ENCODE results near the gene HES1.

Gene HES1

DNA sequence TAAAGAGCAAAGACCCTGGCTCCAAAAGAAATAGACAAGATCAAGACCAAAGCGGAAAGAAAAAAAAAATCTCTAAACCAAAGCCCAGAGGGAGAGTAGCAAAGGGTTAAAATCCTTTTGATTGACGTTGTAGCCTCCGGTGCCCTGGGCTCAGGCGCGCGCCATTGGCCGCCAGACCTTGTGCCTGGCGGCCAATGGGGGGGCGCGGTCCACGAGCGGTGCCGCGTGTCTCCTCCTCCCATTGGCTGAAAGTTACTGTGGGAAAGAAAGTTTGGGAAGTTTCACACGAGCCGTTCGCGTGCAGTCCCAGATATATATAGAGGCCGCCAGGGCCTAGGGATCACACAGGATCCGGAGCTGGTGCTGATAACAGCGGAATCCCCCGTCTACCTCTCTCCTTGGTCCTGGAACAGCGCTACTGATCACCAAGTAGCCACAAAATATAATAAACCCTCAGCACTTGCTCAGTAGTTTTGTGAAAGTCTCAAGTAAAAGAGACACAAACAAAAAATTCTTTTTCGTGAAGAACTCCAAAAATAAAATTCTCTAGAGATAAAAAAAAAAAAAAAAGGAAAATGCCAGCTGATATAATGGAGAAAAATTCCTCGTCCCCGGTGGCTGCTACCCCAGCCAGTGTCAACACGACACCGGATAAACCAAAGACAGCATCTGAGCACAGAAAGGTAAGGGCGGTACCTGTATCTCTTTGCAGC, at the start of gene HES1:
Gene HES1, plus strand, starts transcription at position 343 of the 713 bp plus-strand sequence. Its CDS starts 233 bp downstream, at position 576.
- no peaks in the 10 kb centered on the region for H3K36me3 ChIP-seq (ENCODE audit: control insufficient read depth, insufficient read depth, low read length)
- H3K9ac ChIP-seq = peak within 1 kb of the TSS; percentile 82
- H3K9me3 ChIP-seq (ENCODE audit: control insufficient read depth, low read length) = no peaks in the 10 kb centered on the region
- H2AFZ ChIP-seq = peak within 1 kb of the TSS; percentile 81
- H3K79me2 ChIP-seq = peaks cover 14% of the 10 kb centered on the region
- H3K27me3 ChIP-seq (ENCODE audit: control insufficient read depth, insufficient read depth, low read length) = no peaks in the 10 kb centered on the region
- no peak for TF ChIP-seq CTCF (IDR thresholded peaks at IDR 0.05)
- peaks cover 29% of the 10 kb centered on the region for H3K4me1 ChIP-seq
- peak within 1 kb of the TSS; percentile 99 for H3K27ac ChIP-seq
- peak within 1 kb of the TSS; percentile 99 for H3K4me3 ChIP-seq (ENCODE audit: low read depth, low read length)
- H3K4me2 ChIP-seq (ENCODE audit: low read length) = peak within 1 kb of the TSS; percentile 93

DNA sequence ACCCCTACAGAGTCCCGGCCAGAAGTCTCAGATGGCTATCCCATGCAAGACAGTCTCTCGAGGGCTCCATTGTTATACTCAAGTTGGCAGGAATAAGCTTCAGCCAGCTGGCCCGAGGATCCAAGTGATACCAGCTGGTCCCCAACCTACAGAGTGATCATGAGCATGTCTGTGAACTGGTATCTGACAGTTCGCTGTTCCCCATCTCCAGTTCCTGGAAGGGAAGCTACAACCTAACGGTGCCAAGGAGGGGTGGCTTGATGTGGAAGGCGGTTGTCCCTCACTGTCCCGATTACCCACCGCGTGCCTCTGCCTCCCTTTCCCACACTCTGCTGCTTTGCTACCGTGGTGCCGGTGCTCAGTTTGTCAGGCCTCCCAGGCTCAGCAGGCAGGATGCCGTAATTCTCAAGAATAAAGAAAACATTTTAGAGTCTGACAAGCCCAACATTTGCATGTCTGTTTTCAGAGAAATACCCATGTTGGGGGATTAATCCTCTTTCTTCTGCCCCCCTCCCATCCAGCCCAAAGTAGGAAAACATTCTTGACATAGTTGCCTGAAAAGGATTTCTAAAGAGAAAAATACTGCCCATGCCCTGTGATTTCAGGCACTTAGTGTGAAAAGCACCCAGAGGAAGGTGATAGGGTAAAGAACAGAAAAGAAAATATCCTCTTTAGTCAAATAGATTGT, 49.4 kb upstream of the HES1 start:
- Histone ChIP-seq H3K27me3 (ENCODE audit: control insufficient read depth, insufficient read depth, low read length) (no peaks in the 10 kb centered on the region), H2AFZ (no peak overlapping the region), H3K27ac (no peak overlapping the region), H3K36me3 (ENCODE audit: control insufficient read depth, insufficient read depth, low read length) (no peaks in the 10 kb centered on the region), H3K9ac (no peak overlapping the region), H3K79me2 (no peaks in the 10 kb centered on the region), H3K4me3 (ENCODE audit: low read depth, low read length) (no peak overlapping the region), H3K9me3 (ENCODE audit: control insufficient read depth, low read length) (no peaks in the 10 kb centered on the region), H3K4me1 (no peaks in the 10 kb centered on the region), H3K4me2 (ENCODE audit: low read length) (no peak overlapping the region)
- TF ChIP-seq CTCF (IDR thresholded peaks at IDR 0.05) = no peak

- no peak overlapping the region for H3K4me3 ChIP-seq (ENCODE audit: low read depth, low read length)
- no peaks in the 10 kb centered on the region for H3K4me1 ChIP-seq
- no peak overlapping the region for H3K4me2 ChIP-seq (ENCODE audit: low read length)
- TF ChIP-seq CTCF (IDR thresholded peaks at IDR 0.05) = no peak
- H3K9me3 ChIP-seq (ENCODE audit: control insufficient read depth, low read length) = no peaks in the 10 kb centered on the region
- H3K79me2 ChIP-seq = no peaks in the 10 kb centered on the region
- no peaks in the 10 kb centered on the region for H3K27me3 ChIP-seq (ENCODE audit: control insufficient read depth, insufficient read depth, low read length)
- no peaks in the 10 kb centered on the region for H3K36me3 ChIP-seq (ENCODE audit: control insufficient read depth, insufficient read depth, low read length)
- no peak overlapping the region for H3K27ac ChIP-seq
- H3K9ac ChIP-seq = no peak overlapping the region
- H2AFZ ChIP-seq = no peak overlapping the region
Observed at GRCh38 chr3:194087280-194087679, 48.7 kb upstream of the HES1 start.

DNA sequence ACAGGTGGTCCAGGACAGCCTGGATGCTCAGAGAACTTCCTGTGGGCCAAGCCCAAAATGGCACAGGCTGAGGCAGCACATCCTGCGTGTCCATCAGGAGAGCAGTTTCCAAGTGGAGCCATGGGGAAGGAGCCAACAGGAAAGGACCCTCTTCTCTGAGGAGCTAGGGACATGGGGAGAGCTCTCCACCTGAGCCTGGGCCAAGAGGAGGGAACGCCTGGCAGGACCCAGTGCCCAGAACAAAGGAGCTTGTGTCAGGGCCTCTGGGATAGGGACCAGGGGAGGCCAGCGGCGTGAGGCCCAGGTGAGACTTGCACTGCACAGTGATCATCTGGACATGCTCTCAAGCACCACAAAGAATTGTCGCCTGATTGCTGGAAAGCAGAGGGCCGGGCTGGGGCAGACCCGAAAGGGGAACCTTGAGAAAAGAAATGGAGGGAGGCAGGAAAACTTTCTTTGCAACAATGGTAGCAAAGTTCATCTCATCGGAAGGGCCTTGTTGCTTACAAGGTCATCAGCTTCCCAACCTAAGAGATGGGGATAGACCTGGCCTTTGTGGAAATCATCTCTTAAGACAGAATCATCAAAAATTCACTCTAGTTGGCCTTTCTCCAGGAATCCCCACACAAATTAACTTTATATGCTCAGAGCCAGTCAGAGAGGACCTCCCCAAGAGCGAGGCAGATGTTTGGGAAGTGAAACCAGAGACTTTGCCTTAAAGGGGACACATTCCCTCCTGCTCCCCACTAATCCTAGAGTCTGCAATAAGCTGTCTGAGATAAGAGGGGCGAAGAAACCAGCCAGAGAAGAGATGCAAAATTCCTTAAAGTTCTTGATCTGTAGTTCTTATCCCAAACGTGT, 47.7 kb upstream of the HES1 start:
- Histone ChIP-seq H3K4me2 (ENCODE audit: low read length) (no peak overlapping the region), H3K27me3 (ENCODE audit: control insufficient read depth, insufficient read depth, low read length) (no peaks in the 10 kb centered on the region), H3K4me3 (ENCODE audit: low read depth, low read length) (no peak overlapping the region), H3K79me2 (no peaks in the 10 kb centered on the region), H3K9ac (no peak overlapping the region), H3K4me1 (no peaks in the 10 kb centered on the region), H3K9me3 (ENCODE audit: control insufficient read depth, low read length) (no peaks in the 10 kb centered on the region), H3K36me3 (ENCODE audit: control insufficient read depth, insufficient read depth, low read length) (no peaks in the 10 kb centered on the region), H3K27ac (no peak overlapping the region), H2AFZ (no peak overlapping the region)
- TF ChIP-seq CTCF (IDR thresholded peaks at IDR 0.05) = no peak
